ENCODE data around the gene CNKSR3.

The CNKSR3 gene

GRCh38 chr6:154473324-154473723 is 37.2 kb downstream of the CNKSR3 start:
- TF ChIP-seq, protein P1, sequence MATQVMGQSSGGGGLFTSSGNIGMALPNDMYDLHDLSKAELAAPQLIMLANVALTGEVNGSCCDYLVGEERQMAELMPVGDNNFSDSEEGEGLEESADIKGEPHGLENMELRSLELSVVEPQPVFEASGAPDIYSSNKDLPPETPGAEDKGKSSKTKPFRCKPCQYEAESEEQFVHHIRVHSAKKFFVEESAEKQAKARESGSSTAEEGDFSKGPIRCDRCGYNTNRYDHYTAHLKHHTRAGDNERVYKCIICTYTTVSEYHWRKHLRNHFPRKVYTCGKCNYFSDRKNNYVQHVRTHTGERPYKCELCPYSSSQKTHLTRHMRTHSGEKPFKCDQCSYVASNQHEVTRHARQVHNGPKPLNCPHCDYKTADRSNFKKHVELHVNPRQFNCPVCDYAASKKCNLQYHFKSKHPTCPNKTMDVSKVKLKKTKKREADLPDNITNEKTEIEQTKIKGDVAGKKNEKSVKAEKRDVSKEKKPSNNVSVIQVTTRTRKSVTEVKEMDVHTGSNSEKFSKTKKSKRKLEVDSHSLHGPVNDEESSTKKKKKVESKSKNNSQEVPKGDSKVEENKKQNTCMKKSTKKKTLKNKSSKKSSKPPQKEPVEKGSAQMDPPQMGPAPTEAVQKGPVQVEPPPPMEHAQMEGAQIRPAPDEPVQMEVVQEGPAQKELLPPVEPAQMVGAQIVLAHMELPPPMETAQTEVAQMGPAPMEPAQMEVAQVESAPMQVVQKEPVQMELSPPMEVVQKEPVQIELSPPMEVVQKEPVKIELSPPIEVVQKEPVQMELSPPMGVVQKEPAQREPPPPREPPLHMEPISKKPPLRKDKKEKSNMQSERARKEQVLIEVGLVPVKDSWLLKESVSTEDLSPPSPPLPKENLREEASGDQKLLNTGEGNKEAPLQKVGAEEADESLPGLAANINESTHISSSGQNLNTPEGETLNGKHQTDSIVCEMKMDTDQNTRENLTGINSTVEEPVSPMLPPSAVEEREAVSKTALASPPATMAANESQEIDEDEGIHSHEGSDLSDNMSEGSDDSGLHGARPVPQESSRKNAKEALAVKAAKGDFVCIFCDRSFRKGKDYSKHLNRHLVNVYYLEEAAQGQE (IDR thresholded peaks at IDR 0.05; ENCODE audit: low read depth), result no peak
- no peak for TF ChIP-seq RAD21 (IDR thresholded peaks at IDR 0.05; ENCODE audit: low read depth)
- TF ChIP-seq EP300 (IDR thresholded peaks at IDR 0.05; ENCODE audit: borderline replicate concordance), result no peak
- TF ChIP-seq USF1 (IDR thresholded peaks at IDR 0.05), result no peak
- TF ChIP-seq TAF1 (IDR thresholded peaks at IDR 0.05; ENCODE audit: low read depth), result no peak
- no peak for TF ChIP-seq TEAD4 (IDR thresholded peaks at IDR 0.05)
- no peak for TF ChIP-seq ZBTB7A (IDR thresholded peaks at IDR 0.05; ENCODE audit: low read depth)
- TF ChIP-seq MAX (IDR thresholded peaks at IDR 0.05), result no peak
- TF ChIP-seq CEBPB (IDR thresholded peaks at IDR 0.05), result no peak

DNA sequence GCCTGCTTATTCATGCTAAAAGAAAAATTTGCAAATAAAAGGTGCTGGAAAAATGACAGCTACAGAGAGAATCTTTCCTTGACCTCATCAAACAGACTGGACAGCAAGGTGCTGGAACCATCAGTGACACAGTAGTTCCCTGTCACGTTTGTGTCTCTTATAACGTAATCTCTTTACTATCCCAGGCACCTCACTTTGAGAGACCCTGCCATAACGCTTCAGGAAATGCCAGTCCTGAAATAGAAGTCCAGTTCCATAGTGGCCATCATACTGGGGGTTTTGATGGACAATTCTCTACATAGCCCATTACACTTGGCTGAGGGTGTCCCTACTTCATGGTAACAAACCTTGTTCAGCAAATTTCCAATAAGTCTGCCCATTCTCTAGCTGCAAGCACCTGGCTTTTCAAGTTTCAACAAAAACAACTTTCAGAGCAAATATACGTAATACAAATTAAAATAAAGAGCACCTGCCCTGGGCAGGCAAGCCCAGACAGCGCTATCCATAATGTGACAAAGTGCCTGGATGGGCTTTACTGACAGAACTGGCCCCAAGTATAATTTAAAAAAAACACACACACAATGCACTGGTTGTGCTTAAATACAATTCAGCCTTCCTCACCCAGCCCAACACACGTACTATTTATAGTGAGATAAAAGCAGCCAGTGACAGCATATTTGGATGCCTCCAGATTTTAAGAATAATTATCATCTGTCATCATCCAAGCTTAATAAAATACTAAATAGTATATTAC is 38.7 kb downstream of the CNKSR3 start:
- TF ChIP-seq TAF1 (IDR thresholded peaks at IDR 0.05; ENCODE audit: low read depth) (no peak), TCF12 (IDR thresholded peaks at IDR 0.05; ENCODE audit: low read depth) (no peak), FOXM1 (IDR thresholded peaks at IDR 0.05; ENCODE audit: borderline replicate concordance, low read depth) (no peak), MAX (IDR thresholded peaks at IDR 0.05) (no peak), USF1 (IDR thresholded peaks at IDR 0.05) (no peak), CREB1 (IDR thresholded peaks at IDR 0.05; ENCODE audit: low read depth) (no peak), EGR1 (IDR thresholded peaks at IDR 0.05) (no peak), CEBPB (IDR thresholded peaks at IDR 0.05) (no peak), EP300 (IDR thresholded peaks at IDR 0.05; ENCODE audit: borderline replicate concordance) (no peak), YY1 (IDR thresholded peaks at IDR 0.05; ENCODE audit: low read depth) (no peak), TEAD4 (IDR thresholded peaks at IDR 0.05) (no peak)
- TF ChIP-seq, protein P1 (IDR thresholded peaks at IDR 0.05; ENCODE audit: low read depth), result no peak

DNA sequence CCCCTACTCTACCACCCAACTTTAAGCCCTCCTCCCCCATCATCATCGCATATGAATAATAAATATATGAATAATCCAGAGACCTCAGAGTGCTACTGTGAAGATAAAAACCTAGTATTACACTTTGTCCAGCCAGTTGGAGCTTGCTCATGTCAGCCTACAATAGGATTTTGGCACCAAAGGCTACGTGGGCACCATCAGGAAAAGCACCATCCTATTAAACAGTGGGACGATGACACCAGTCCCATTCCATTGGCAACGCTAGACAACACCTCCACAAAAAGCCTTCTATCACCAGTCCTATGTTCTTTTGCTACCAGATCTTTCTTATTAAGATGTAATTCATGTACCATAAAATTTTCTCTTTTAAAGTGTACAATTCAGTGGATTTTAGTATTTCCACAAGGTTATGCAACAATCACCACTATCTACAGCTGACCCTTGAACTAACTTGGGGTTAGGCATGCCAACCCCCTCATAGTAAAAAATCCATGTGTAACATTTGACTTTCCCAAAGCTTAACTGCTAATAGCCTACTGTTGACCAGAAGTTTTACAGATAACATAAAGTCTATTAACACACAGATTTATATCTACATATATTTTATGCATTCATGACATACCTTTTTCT is 41.1 kb downstream of the CNKSR3 start:
- no peak for TF ChIP-seq TAF1 (IDR thresholded peaks at IDR 0.05; ENCODE audit: low read depth)
- TF ChIP-seq TEAD4 (IDR thresholded peaks at IDR 0.05), result no peak
- no peak for TF ChIP-seq CEBPB (IDR thresholded peaks at IDR 0.05)
- TF ChIP-seq YY1 (IDR thresholded peaks at IDR 0.05; ENCODE audit: low read depth), result no peak
- TF ChIP-seq USF1 (IDR thresholded peaks at IDR 0.05), result no peak
- TF ChIP-seq RAD21 (IDR thresholded peaks at IDR 0.05; ENCODE audit: low read depth), result no peak
- no peak for TF ChIP-seq TCF12 (IDR thresholded peaks at IDR 0.05; ENCODE audit: low read depth)
- no peak for TF ChIP-seq EP300 (IDR thresholded peaks at IDR 0.05; ENCODE audit: borderline replicate concordance)
- no peak for TF ChIP-seq FOXM1 (IDR thresholded peaks at IDR 0.05; ENCODE audit: borderline replicate concordance, low read depth)
- no peak for TF ChIP-seq ZBTB7A (IDR thresholded peaks at IDR 0.05; ENCODE audit: low read depth)
- TF ChIP-seq NFIC (IDR thresholded peaks at IDR 0.05), result no peak
- no peak for TF ChIP-seq EGR1 (IDR thresholded peaks at IDR 0.05)
- no peak for TF ChIP-seq MAX (IDR thresholded peaks at IDR 0.05)
- TF ChIP-seq, protein P1 (IDR thresholded peaks at IDR 0.05; ENCODE audit: low read depth), result no peak
- no peak for TF ChIP-seq CREB1 (IDR thresholded peaks at IDR 0.05; ENCODE audit: low read depth)
